ENCODE results near the gene PCSK1N.
A peak's percentile ranks its signal among the peaks of the same experiment; 100 is the strongest.

Gene PCSK1N

DNA sequence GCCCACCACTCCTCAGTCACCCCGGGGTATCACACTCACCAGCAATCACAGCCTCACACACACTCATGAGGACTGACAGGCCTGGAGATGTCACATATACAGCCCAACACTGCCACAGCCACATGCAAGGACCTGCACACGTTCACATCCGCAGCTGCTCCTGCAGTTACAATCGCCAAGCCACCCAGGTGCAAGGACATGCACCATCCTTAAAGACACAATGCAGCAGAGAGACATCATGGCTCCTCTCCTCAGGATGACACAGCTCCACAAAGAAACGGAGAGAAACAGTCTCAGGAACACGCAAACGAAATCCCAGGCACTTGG, 1.1 kb downstream of the PCSK1N start:
- Histone ChIP-seq H3K9me3 (ENCODE audit: insufficient read depth, low read depth, low read length) (no peaks in the 10 kb centered on the region), H3K27me3 (ENCODE audit: insufficient read depth, low read length) (peaks cover 73% of the 10 kb centered on the region), H3K4me3 (ENCODE audit: low read length) (peak overlapping the region; percentile 41), H3K27ac (ENCODE audit: low read depth, low read length) (no peak overlapping the region), H3K4me1 (ENCODE audit: insufficient read depth, low read length) (no peaks in the 10 kb centered on the region), H3K9ac (ENCODE audit: low read depth, low read length) (no peak overlapping the region), H3K36me3 (ENCODE audit: insufficient read depth, low read length) (no peaks in the 10 kb centered on the region)
- 11% methylated on average over 7 of the region's 7 CpGs for WGBS

GRCh38 chrX:48833542-48834138, 1.8 kb downstream of the PCSK1N start:
- peaks cover 75% of the 10 kb centered on the region for H3K27me3 ChIP-seq (ENCODE audit: insufficient read depth, low read length)
- no peak overlapping the region for H3K9ac ChIP-seq (ENCODE audit: low read depth, low read length)
- no peak overlapping the region for H3K4me3 ChIP-seq (ENCODE audit: low read length)
- H3K36me3 ChIP-seq (ENCODE audit: insufficient read depth, low read length), result no peaks in the 10 kb centered on the region
- no peak overlapping the region for H3K27ac ChIP-seq (ENCODE audit: low read depth, low read length)
- H3K9me3 ChIP-seq (ENCODE audit: insufficient read depth, low read depth, low read length), result no peaks in the 10 kb centered on the region
- no peaks in the 10 kb centered on the region for H3K4me1 ChIP-seq (ENCODE audit: insufficient read depth, low read length)
- WGBS, result 58% methylated on average over 8 of the region's 9 CpGs

DNA sequence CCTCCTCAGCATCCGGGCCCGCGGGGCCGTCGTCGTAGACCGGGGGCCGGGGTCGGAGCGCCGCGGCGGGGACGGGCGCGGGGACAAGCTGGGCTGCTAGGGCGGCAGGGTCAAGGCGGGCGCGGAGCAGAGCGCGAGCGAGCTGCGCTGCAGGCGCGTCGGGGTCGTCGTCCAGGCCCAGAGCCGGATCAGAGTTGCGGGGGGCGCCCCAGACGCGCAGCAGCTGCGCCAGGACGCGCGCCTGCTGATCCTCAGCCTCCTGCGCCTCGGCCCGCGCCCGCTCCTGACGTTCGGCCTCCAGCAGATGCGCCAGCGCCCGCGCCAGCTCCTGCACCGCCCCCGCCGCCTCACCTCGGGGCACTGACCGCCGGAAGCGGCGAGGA, 3.5 kb downstream of the PCSK1N start:
- Histone ChIP-seq H3K4me3 (ENCODE audit: low read length) (peak overlapping the region; percentile 54), H3K36me3 (ENCODE audit: insufficient read depth, low read length) (no peaks in the 10 kb centered on the region), H3K9me3 (ENCODE audit: insufficient read depth, low read depth, low read length) (no peaks in the 10 kb centered on the region), H3K9ac (ENCODE audit: low read depth, low read length) (no peak overlapping the region), H3K27me3 (ENCODE audit: insufficient read depth, low read length) (peaks cover 75% of the 10 kb centered on the region), H3K27ac (ENCODE audit: low read depth, low read length) (no peak overlapping the region), H3K4me1 (ENCODE audit: insufficient read depth, low read length) (no peaks in the 10 kb centered on the region)
- WGBS, result 1% methylated on average over 57 of the region's 57 CpGs

- no peak overlapping the region; the same call in 1 of the 2 replicates for H3K9ac ChIP-seq (ENCODE audit: low read depth, low read length)
- H3K27me3 ChIP-seq (ENCODE audit: insufficient read depth, low read length), result peaks cover 69% of the 10 kb centered on the region
- no peaks in the 10 kb centered on the region for H3K9me3 ChIP-seq (ENCODE audit: insufficient read depth, low read depth, low read length)
- H3K36me3 ChIP-seq (ENCODE audit: insufficient read depth, low read length), result no peaks in the 10 kb centered on the region
- H3K4me3 ChIP-seq (ENCODE audit: low read length), result peak overlapping the region; percentile 54
- H3K4me1 ChIP-seq (ENCODE audit: insufficient read depth, low read length), result no peaks in the 10 kb centered on the region
- WGBS, result 7% methylated on average over 58 of the region's 58 CpGs
- H3K27ac ChIP-seq (ENCODE audit: low read depth, low read length), result no peak overlapping the region
These were observed 4.1 kb downstream of the PCSK1N start for GRCh38 chrX:48831136-48831908.

DNA sequence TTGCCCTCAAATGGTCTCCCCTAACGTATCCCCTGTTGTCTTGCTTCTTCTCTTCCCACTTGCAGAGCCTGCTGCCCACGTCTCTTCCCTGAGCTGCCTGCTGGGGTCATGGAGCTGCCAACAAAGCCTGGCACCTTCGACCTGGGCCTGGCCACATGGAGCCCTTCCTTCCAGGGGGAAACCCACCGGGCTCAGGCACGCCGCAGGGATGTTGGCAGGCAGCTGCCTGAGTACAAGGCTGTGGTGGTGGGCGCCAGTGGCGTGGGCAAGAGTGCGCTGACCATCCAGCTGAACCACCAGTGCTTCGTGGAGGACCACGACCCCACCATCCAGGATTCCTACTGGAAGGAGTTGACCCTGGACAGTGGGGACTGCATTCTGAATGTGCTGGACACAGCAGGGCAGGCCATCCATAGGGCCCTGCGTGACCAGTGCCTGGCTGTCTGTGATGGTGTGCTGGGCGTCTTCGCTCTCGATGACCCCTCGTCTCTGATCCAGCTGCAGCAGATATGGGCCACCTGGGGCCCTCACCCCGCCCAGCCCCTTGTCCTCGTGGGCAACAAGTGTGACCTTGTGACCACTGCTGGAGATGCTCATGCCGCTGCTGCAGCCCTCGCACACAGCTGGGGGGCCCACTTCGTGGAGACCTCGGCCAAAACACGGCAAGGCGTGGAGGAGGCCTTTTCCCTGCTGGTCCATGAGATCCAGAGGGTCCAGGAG, 6.2 kb downstream of the PCSK1N start:
- H3K4me1 ChIP-seq (ENCODE audit: insufficient read depth, low read length), result no peaks in the 10 kb centered on the region
- no peak overlapping the region for H3K9ac ChIP-seq (ENCODE audit: low read depth, low read length)
- H3K27ac ChIP-seq (ENCODE audit: low read depth, low read length), result no peak overlapping the region
- peaks cover 49% of the 10 kb centered on the region for H3K27me3 ChIP-seq (ENCODE audit: insufficient read depth, low read length)
- peaks cover 5% of the 10 kb centered on the region for H3K36me3 ChIP-seq (ENCODE audit: insufficient read depth, low read length)
- no peaks in the 10 kb centered on the region for H3K9me3 ChIP-seq (ENCODE audit: insufficient read depth, low read depth, low read length)
- no peak overlapping the region for H3K4me3 ChIP-seq (ENCODE audit: low read length)
- 94% methylated on average over 24 of the region's 24 CpGs for WGBS

GRCh38 chrX:48827654-48827968, 7.8 kb downstream of the PCSK1N start:
- peak overlapping the region; percentile 12; the same call in 1 of the 2 replicates for H3K4me3 ChIP-seq (ENCODE audit: low read length)
- 37% methylated on average over 3 of the region's 4 CpGs for WGBS

DNA sequence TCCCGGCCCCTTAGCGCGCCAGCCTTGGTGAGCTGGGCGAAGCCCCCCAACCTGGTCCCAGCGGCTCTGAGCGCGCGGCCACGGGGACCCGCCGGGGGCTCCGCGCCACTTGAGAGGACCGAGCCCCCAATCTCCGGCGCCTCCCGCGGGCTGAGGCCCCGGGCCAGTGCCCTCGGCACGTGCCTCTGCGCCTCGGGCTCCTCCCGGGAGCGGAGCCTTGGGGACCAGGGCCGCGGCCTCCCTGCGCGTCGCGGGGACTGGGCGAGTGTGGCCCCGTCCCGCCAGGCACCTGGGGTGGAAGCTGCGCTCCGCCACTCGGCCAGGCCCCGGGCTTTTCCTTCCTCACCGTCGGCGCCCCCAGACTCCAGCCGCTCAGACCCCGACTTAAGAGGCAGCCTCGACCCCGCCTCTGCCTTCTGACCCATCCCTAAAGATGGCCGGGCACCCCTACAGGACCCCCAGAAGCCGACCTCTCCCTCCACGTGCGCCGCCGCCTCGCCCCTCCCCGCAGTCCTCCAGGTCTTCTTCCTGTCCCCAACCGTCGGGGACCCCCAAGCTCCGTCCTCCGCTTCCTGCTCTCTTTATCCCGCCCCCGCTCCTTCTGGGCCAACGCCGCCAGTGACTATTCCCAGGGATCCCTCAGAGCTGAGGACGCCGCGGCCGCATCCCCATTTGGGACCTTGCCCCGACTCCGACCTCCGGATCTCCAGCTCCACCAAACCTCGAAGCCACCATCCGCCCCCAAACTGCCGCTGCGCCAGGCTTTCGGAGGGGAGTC, 8.3 kb downstream of the PCSK1N start:
- Histone ChIP-seq H3K36me3 (ENCODE audit: insufficient read depth, low read length) (peaks cover 21% of the 10 kb centered on the region), H3K9ac (ENCODE audit: low read depth, low read length) (no peak overlapping the region), H3K27ac (ENCODE audit: low read depth, low read length) (no peak overlapping the region), H3K4me1 (ENCODE audit: insufficient read depth, low read length) (no peaks in the 10 kb centered on the region), H3K4me3 (ENCODE audit: low read length) (peak overlapping the region; percentile 12), H3K9me3 (ENCODE audit: insufficient read depth, low read depth, low read length) (no peaks in the 10 kb centered on the region), H3K27me3 (ENCODE audit: insufficient read depth, low read length) (peaks cover 28% of the 10 kb centered on the region)
- 73% methylated on average over 73 of the region's 73 CpGs for WGBS

More at GRCh38 chrX:48827654-48827968, 7.8 kb downstream of the PCSK1N start:
- H3K4me1 ChIP-seq (ENCODE audit: insufficient read depth, low read length), result no peaks in the 10 kb centered on the region
- H3K27me3 ChIP-seq (ENCODE audit: insufficient read depth, low read length), result peaks cover 33% of the 10 kb centered on the region
- H3K36me3 ChIP-seq (ENCODE audit: insufficient read depth, low read length), result peaks cover 17% of the 10 kb centered on the region
- no peak overlapping the region for H3K27ac ChIP-seq (ENCODE audit: low read depth, low read length)
- H3K9me3 ChIP-seq (ENCODE audit: insufficient read depth, low read depth, low read length), result no peaks in the 10 kb centered on the region
- no peak overlapping the region for H3K9ac ChIP-seq (ENCODE audit: low read depth, low read length)

DNA sequence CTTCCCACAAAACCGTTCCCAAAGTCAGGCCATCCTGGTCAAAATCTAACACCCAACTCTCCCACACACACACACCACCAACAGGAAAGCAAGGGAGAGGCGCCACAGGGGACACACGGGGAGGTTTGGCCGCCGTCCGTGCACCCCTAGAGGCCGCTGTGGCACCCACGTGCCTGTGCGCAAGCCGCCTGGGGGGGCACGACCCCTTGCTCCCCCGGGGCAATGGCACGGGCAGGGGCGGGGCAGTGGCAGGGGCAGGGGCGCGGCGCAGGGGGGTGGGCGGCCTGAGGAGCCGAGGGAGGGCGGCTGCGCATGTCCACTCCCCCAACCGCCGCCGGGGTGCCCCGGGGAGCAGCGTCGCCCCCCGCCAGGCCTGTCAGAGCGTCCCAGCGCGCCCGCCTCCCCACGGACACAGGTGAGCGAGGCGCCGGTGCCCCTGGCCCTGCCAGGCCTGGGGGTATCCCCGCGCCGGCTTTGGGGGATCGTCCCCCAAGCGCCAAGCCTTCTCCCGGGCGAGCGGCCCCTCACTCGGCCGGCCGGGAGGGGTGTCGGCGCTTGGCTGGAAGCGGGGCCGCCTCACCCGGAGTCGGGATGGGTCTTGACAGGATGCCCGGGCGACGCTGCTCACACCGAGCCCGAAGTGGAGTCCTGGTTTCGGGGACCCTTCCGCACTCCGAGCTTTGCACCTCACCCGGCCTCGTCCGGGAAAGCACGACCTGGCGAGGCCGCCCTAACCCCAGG, 9.1 kb downstream of the PCSK1N start, which contains the start of gene ERAS:
ERAS (plus strand) TSS at position 379 of the 741 bp plus-strand sequence. CDS start 2,611 bp downstream, outside the sequence.
- H3K9ac ChIP-seq (ENCODE audit: low read depth, low read length), result no peak within 1 kb of the TSS
- H3K36me3 ChIP-seq (ENCODE audit: insufficient read depth, low read length), result peaks cover 23% of the 10 kb centered on the region
- H3K9me3 ChIP-seq (ENCODE audit: insufficient read depth, low read depth, low read length), result no peaks in the 10 kb centered on the region
- H3K4me3 ChIP-seq (ENCODE audit: low read length), result peak within 1 kb of the TSS; percentile 12
- H3K27ac ChIP-seq (ENCODE audit: low read depth, low read length), result no peak within 1 kb of the TSS
- 96% methylated on average over 67 of the region's 67 CpGs for WGBS
- peaks cover 20% of the 10 kb centered on the region for H3K27me3 ChIP-seq (ENCODE audit: insufficient read depth, low read length)
- H3K4me1 ChIP-seq (ENCODE audit: insufficient read depth, low read length), result no peaks in the 10 kb centered on the region

DNA sequence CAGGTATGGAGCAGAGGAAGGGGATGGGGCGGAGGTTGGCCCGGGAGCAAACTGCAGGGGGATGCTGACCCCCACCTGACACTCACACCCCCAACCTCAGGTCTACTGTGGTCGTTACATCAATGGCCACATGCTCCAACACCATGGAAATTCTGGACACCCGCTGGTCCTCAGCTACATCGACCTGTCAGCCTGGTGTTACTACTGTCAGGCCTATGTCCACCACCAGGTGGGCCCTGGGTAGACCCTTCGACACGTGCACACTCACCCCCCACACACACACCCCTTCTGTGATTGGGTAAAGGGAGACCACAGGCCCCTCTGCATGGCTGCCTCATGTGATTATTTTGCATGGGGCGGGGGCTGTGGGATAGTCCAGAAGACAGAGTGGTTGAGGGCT, 11.3 kb downstream of the PCSK1N start:
- Histone ChIP-seq H3K27ac (ENCODE audit: low read depth, low read length) (no peak overlapping the region), H3K9me3 (ENCODE audit: insufficient read depth, low read depth, low read length) (no peaks in the 10 kb centered on the region), H3K9ac (ENCODE audit: low read depth, low read length) (no peak overlapping the region), H3K36me3 (ENCODE audit: insufficient read depth, low read length) (peaks cover 31% of the 10 kb centered on the region), H3K27me3 (ENCODE audit: insufficient read depth, low read length) (no peaks in the 10 kb centered on the region; the same call in 1 of the 2 replicates), H3K4me3 (ENCODE audit: low read length) (no peak overlapping the region), H3K4me1 (ENCODE audit: insufficient read depth, low read length) (no peaks in the 10 kb centered on the region)
- 92% methylated on average over 5 of the region's 8 CpGs for WGBS

DNA sequence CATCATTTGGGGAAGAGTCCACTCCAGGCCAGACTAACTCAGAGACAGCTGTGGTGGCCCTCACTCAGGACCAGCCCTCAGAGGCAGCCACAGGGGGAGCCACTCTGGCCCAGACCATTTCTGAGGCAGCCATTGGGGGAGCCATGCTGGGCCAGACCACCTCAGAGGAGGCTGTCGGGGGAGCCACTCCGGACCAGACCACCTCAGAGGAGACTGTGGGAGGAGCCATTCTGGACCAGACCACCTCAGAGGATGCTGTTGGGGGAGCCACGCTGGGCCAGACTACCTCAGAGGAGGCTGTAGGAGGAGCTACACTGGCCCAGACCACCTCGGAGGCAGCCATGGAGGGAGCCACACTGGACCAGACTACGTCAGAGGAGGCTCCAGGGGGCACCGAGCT, 12.4 kb downstream of the PCSK1N start:
- H3K4me1 ChIP-seq (ENCODE audit: insufficient read depth, low read length), result no peaks in the 10 kb centered on the region

More for the DNA sequence above, 12.4 kb downstream of the PCSK1N start:
- no peaks in the 10 kb centered on the region for H3K9me3 ChIP-seq (ENCODE audit: insufficient read depth, low read depth, low read length)
- no peak overlapping the region for H3K9ac ChIP-seq (ENCODE audit: low read depth, low read length)
- peaks cover 31% of the 10 kb centered on the region for H3K36me3 ChIP-seq (ENCODE audit: insufficient read depth, low read length)
- no peak overlapping the region for H3K27ac ChIP-seq (ENCODE audit: low read depth, low read length)
- H3K4me3 ChIP-seq (ENCODE audit: low read length), result no peak overlapping the region
- WGBS, result 91% methylated on average over 6 of the region's 6 CpGs
- H3K27me3 ChIP-seq (ENCODE audit: insufficient read depth, low read length), result no peaks in the 10 kb centered on the region; the same call in 1 of the 2 replicates
